Colonic mucosa (tissue), 4 donors: ENCODE measurements around the gene OCEL1. TPM values are rescaled to one million over a fixed set of nuclear protein-coding genes. Genes with fewer than 3 reads are reported as not detected.
A peak's percentile ranks its signal among the peaks of the same experiment; 100 is the strongest.
"Not testable (repeated sequence)": the region's sequence is repeated elsewhere in the genome, so short reads cannot be mapped to it uniquely, and the experiment has no call there.

ENCODE experiments used
- DNase-seq: peaks from one replicate; pipeline ENCODE4 v3.0.0-alpha.2; 2020
- H3K27ac ChIP-seq: fragments of 200-600 bp; one replicate; pipeline ENCODE4 v1.8.0; 2021
- H3K27me3 ChIP-seq: fragments of 200-600 bp; one replicate; pipeline ENCODE4 v1.8.0; 2021
- H3K36me3 ChIP-seq: fragments of 200-600 bp; one replicate; pipeline ENCODE4 v1.8.0; 2021
- H3K4me1 ChIP-seq: fragments of 200-600 bp; one replicate; pipeline ENCODE4 v1.8.0; 2021; ENCODE audit warnings: mild to moderate bottlenecking
- H3K4me3 ChIP-seq: fragments of 200-600 bp; one replicate; pipeline ENCODE4 v1.8.0; 2021
- H3K9ac ChIP-seq, 2 donors: one replicate each; pipeline ENCODE4 v1.7.0; 2013; ENCODE audit warnings: control low read depth in 2 of 2, low read depth in 2 of 2, low read length in 2 of 2
- H3K9me3 ChIP-seq: fragments of 200-600 bp; one replicate; pipeline ENCODE4 v1.8.0; 2021
- CTCF ChIP-seq: fragments of 200-600 bp; IDR thresholded peaks from one replicate; pipeline ENCODE4 v1.8.0; 2022; ENCODE audit warnings: antibody characterized with exemption, mild to moderate bottlenecking
- intact Hi-C: fragments of 100-400 bp; cut with DNase I; formaldehyde crosslinking; loops from one replicate; pipeline ENCODE4 v1.14.1; 2022
- total RNA-seq, 2 donors: library from RNA; stranded (reverse); fragmentation: NEBNext Ultra II Directional in 1 of 2; extraction: Animal tissue kit (Norgen Biotek cat#: 25700) in 1 of 2; gene quantifications; one replicate each; pipeline ENCODE4 v1.2.1, GENCODE V29; 2021
- donor health status: healthy.
- donor health status: DM: no; HTN: no; CAD: no.
- donor health status: DM: no; HTN: no; CAD: no.

OCEL1 gene
- total RNA-seq, 2 donors from 2014 or later, result 35.7 to 46.9 TPM

GRCh38 chr19:17184371-17184841, 41.6 kb upstream of the OCEL1 start:
- TF ChIP-seq CTCF, result no peak
- Histone ChIP-seq H3K36me3 (peaks cover 6% of the 10 kb centered on the region), H3K27me3 (no peaks in the 10 kb centered on the region), H3K4me3 (no peak overlapping the region), H3K27ac (peak overlapping the region; percentile 21), H3K4me1 (no peaks in the 10 kb centered on the region), H3K9me3 (no peaks in the 10 kb centered on the region), H3K9ac (no peak overlapping the region)
- DNase-seq, result no peak
- intact Hi-C loops, result no loop called here

GRCh38 chr19:17185590-17185989, 40.4 kb upstream of the OCEL1 start:
- no peak for DNase-seq
- intact Hi-C loops, result no loop called here

GRCh38 chr19:17191736-17192135, 34.3 kb upstream of the OCEL1 start:
- H3K4me1 ChIP-seq, H3K27ac ChIP-seq, DNase-seq, intact Hi-C loops, H3K9me3 ChIP-seq, H3K9ac ChIP-seq, H3K27me3 ChIP-seq, H3K4me3 ChIP-seq: not testable (repeated sequence)
- peaks cover 20% of the 10 kb centered on the region for H3K36me3 ChIP-seq

More at GRCh38 chr19:17185590-17185989, 40.4 kb upstream of the OCEL1 start:
- TF ChIP-seq CTCF, result no peak
- Histone ChIP-seq H3K27me3 (no peaks in the 10 kb centered on the region), H3K9ac (no peak overlapping the region), H3K4me1 (no peaks in the 10 kb centered on the region), H3K27ac (no peak overlapping the region), H3K4me3 (no peak overlapping the region), H3K9me3 (no peaks in the 10 kb centered on the region), H3K36me3 (peaks cover 6% of the 10 kb centered on the region)

- Histone ChIP-seq H3K27me3 (no peaks in the 10 kb centered on the region), H3K36me3 (peaks cover 18% of the 10 kb centered on the region), H3K4me3 (no peak overlapping the region), H3K9ac (no peak overlapping the region), H3K27ac (no peak overlapping the region), H3K9me3 (no peaks in the 10 kb centered on the region), H3K4me1 (no peaks in the 10 kb centered on the region)
- TF ChIP-seq CTCF, result no peak
- DNase-seq, result no peak
- intact Hi-C loops, result no loop called here
Observed at GRCh38 chr19:17192751-17193150, 33.3 kb upstream of the OCEL1 start.

- H3K9ac ChIP-seq, result no peak overlapping the region
- intact Hi-C loops, result no loop called here
- H3K27me3 ChIP-seq, result no peaks in the 10 kb centered on the region
- DNase-seq, result no peak
- no peaks in the 10 kb centered on the region for H3K4me1 ChIP-seq
- no peak for TF ChIP-seq CTCF
- H3K27ac ChIP-seq, result no peak overlapping the region
- H3K9me3 ChIP-seq, result no peaks in the 10 kb centered on the region
- peaks cover 15% of the 10 kb centered on the region for H3K36me3 ChIP-seq
- no peak overlapping the region for H3K4me3 ChIP-seq
Observed at GRCh38 chr19:17194608-17195007, 31.4 kb upstream of the OCEL1 start.

GRCh38 chr19:17195106-17195505, 30.9 kb upstream of the OCEL1 start:
- Histone ChIP-seq H3K4me3 (no peak overlapping the region), H3K27ac (no peak overlapping the region), H3K27me3 (no peaks in the 10 kb centered on the region), H3K4me1 (no peaks in the 10 kb centered on the region), H3K9ac (no peak overlapping the region), H3K36me3 (peaks cover 15% of the 10 kb centered on the region), H3K9me3 (no peaks in the 10 kb centered on the region)
- TF ChIP-seq CTCF, result no peak
- intact Hi-C loops, result no loop called here
- DNase-seq, result no peak
